ENCODE data around the gene DRGX.

Gene DRGX

DNA sequence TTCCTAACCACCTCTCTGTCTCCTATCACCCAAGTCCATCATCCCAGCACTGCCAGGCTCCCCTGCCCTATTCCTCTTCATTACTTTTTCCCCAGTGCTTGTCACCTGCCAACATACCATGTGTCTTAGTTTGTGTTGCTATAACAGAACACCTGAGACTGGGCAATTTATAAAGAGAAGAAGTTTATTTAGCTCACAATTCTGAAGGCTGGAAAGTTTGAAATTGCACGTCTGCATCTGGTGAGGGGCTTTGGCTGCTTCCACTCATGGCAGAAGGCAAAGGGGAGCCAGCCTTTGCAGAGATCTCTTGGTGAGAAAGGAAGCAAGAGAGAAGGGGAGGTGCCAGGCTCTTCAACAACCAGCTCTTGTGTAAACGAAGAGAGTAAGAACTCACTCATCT, 47.3 kb downstream of the DRGX start:
- FAIRE-seq: no peak
- DNase-seq (ENCODE audit: low spot score): no peak

DNA sequence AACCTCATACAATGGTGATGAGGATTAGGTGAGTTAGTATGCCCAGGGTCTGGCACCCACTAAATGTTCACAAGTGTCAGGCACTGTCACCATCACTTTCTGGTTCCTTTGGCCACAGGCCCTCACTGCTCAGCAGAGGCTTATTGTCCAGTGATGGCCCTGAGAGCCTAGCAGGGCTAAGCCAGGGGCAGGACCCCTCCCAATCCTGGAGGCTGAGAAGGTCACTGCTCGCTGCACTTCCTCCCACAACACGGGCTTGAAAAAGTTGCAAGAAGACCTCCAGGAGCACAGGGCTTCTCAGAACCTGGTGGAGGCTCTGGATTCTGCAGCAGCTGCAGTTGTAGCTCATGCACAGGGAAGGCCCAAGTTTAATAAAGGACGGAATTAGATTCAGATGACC, 48.1 kb downstream of the DRGX start:
- FAIRE-seq (no peak), DNase-seq (ENCODE audit: low spot score) (no peak)

DNA sequence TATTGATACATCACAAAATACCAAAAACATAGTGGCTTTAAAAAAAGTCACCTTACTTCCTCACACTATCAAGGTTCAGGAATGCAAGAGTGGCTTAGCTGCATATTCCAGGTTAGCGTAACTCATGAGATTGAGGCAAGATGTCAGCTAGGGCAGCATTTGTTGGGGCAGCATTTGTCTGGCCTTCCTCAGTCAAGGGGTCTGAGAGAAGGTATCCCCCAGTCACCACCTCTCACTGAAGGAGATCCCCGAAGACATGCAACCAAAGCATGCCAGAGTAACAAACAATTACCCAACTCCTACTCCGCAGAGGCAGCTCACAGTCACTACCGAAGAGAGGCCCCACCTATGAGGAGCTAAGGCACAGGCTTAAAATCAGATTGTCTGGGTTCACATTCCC, 48.5 kb downstream of the DRGX start:
- DNase-seq (ENCODE audit: low spot score) (no peak), FAIRE-seq (no peak)

DNA sequence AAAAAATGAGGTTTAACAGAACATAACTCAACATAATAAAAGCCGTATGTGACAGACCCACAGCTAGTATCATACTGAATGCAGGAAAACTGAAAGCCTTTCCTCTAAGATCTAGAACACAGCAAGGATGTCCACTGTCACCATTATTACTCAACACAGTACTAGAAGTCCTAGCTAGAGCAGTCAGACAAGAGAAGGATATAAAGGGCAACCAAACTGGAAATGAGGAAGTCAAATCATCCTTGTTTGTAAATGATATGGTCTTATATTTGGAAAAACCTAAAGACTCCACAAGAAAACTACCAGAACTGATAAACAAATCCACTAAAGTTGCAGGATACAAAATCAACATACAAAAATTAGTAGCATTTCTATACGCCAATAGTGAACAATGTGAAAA, 51.0 kb downstream of the DRGX start:
- FAIRE-seq (no peak), DNase-seq (ENCODE audit: low spot score) (no peak)

DNA sequence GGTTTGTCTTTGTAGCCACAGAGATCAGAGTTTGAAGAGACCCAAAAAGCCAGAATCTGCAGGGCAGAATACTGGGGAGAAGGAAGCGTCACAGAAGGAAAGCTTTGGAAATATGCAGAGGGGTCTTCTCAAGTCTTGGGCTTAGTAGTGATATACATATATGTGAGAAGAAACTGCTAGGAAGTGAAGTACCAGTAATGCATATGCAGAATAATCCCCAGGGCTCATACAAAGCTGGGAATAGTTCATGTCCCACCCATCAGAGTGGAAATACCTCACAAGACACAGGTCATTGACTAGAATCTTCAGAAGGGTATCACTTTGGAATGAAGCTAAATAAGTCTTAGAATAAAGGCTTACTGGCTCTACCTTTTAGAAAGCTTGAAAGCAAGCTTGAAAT, 57.3 kb downstream of the DRGX start:
- DNase-seq (ENCODE audit: low spot score) (no peak), FAIRE-seq (no peak)

DNA sequence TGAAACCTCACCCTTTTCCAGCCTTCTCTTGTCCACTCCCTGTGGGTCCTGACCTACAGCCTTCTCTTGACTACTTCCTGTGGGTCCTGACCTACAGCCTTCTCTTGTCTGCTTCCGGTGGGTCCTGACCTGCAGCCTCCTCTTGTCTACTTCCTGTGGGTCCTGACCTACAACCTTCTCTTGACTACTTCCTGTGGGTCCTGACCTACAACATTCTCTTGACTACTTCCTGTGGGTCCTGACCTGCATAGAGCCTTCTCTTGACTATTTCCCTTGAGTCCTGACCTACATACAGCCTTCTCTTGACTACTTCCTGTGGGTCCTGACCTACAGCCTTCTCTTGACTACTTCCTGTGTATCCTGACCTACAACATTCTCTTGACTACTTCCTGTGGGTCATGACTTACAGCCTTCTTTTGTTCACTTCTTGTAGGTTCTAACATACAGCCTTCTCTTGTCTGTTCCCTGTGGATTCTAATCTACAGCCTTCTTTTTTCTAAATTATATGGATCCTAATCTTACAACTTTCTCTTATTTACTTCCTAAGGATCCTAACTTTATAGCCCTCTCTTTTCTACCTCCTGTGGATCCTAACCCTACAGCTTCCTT, 60.4 kb downstream of the DRGX start:
- no peak for FAIRE-seq
- no peak for DNase-seq (ENCODE audit: low spot score)

DNA sequence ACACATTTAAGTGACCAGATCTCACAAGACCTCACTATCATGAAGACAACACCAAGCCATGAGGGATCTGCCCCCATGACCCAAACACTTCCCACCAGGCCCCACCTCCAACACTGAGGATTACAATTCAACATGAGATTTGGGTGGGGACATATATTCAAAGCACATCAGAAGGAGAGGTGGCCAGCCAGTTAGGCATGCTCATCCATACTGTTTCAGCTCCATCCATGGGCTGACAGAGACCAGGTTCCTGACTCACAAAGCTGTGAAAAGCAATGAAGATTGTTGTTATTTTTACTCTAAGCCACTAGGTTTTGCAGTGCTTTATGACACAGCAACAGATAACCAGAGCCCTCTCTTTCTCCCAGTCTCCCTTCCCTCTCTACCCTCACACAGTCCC, 60.9 kb downstream of the DRGX start:
- DNase-seq (ENCODE audit: low spot score) (no peak), FAIRE-seq (no peak)

DNA sequence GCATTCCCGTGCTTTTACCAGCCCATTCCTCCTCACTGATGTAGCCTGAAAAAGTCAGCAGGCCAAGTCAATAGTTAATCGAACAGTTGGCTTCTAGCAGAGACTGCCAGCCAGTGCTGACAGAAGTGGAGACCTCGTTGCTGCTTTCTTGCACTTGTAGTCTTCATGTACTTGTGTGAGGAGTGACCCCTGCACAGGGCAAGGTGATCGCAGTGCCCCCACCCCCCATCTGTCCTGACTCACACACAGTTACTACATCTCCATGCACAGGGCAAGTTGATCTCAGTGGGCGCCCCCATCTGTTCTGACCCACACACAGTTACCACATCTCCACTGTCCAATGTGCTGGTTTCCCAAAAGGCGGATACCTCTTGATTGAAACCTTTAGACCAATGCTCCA, 62.7 kb downstream of the DRGX start:
- no peak for FAIRE-seq
- no peak for DNase-seq (ENCODE audit: low spot score)

DNA sequence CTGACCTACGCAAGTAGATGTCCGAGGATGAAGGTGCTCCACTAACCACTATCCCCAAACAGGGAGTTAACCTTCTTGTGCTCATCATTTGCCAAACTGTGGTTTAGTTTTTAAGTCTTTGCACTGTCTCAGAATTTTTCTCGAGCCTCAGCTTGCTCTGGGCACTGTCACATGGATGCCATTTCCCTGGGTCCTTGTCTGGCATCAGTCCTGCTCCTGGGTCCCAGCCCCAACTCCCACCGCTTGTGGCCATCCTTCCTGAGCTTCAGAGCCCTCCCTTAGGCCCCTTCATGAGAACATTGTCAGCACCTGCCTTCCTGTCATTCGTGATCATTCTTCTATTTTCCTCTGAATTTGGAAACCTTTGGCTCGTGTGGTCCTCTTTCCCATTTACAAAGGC, 63.1 kb downstream of the DRGX start:
- DNase-seq (ENCODE audit: low spot score) (no peak), FAIRE-seq (no peak)

DNA sequence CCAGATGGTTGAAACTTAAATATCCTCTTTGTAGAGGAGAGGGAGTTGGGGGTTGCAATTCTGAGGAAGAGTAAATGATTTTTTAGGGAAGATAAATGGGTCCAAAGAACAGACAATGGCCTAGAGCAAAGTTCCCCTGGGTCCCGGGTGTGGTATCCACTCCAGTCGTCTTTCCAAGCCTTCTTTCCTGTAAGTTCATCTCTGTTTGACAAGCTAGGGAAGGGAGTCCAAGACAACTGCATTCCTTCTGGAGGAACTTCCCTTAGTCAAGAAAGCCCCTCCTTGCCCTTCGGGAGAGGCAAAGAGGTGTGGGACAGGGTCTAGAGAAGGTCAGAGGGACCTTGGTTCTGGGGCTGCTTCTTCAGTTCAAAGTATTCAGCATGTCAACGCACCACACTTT, 63.6 kb downstream of the DRGX start:
- DNase-seq (ENCODE audit: low spot score): no peak
- no peak for FAIRE-seq

DNA sequence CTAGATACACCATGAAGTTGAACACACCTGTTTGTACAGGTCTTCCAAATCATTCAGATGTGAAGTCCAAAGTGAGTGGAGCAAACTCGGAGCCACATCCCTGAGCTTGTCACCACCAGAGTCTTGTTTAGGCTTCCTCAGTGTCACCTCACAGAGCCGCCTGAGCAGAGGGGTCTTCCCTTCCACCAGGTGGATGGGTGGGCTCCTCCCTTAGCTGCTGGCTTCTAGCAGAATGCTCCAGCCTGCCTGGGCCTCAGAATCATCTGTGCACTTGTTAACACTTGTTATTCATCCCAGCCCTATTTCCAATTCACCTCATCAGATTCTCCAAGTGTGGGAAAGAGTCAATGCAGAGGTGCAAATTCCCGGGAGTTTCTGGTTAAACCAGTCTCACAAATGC, 64.5 kb downstream of the DRGX start:
- FAIRE-seq (no peak), DNase-seq (ENCODE audit: low spot score) (no peak)

DNA sequence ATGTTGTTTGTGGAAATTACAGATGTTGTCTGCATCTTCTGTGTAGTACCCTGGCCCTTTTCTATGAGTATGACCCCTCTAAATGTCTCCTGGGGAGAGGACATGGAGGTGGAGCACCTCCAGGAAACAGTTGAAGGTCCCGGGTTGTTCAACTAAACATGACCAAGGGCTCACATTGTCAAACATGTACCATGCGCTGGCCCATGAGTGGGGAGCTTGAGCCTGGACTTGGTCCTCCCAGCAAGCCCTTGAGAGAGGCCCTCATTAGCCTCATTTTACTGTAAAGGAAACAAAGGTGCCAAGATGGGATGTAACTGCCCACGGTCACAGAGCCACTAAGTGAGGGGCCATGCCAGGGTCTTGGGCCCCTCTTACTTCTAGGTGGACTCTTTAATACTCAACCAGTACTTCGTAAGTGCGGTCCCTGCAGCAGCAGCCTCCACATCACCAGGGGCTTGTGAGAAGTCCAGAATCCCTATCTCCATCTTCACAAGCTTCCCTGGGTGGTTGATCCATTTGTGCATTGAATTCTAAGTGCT, 65.7 kb downstream of the DRGX start:
- no peak for FAIRE-seq
- no peak for DNase-seq (ENCODE audit: low spot score)

DNA sequence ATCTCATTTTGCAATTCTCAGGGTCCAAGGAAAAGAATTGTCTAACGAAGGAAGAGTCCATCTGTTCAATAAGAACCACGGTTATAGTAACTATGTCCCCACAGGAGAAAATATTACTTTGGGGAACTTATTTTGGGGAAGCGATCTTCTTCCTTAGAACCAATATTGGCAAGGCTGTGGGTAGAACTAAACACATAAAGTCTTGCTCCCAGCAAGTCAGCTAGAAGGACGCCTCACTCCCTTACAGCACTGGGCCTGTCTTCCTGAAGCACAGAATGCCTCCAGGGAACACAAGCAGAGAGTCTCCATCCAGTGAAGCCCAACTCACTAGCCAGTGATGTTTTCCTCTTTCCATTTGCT, 66.8 kb downstream of the DRGX start:
- no peak for DNase-seq (ENCODE audit: low spot score)
- FAIRE-seq: no peak

DNA sequence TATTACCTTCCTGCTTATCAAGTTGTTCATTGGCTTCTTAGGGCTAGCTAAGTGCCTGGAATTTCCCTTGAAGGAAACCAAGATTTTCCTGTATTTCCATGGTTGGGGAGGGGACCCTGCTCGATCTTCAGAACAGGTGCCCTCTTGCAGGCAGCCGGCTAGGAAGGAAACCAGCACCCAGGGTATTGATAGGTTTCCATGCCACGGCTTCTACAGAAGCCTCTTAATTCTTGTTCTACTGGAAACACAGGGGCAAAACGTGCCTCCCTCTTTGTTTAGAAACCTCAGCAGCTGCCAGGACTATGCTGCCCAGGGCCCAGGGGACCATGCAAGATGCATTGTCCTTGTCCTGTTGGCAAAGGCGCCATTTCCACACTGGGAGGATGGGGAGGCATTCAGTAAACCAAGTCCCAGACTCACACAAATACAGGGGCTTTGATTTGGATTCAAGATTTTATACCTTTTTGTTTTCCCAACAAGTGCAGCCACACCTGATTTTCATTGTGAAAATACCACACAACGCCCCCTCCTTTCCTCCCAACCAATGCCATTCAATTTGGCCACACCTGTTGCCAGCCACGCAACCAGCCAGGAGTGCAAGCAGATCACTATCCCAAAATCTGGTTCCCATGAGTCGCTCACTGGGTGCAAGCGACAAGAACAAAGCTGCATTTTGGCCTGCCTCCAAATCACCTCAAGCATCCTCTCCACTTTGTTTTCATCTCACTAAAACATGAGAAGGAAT, 67.3 kb downstream of the DRGX start:
- FAIRE-seq: no peak
- no peak for DNase-seq (ENCODE audit: low spot score)

DNA sequence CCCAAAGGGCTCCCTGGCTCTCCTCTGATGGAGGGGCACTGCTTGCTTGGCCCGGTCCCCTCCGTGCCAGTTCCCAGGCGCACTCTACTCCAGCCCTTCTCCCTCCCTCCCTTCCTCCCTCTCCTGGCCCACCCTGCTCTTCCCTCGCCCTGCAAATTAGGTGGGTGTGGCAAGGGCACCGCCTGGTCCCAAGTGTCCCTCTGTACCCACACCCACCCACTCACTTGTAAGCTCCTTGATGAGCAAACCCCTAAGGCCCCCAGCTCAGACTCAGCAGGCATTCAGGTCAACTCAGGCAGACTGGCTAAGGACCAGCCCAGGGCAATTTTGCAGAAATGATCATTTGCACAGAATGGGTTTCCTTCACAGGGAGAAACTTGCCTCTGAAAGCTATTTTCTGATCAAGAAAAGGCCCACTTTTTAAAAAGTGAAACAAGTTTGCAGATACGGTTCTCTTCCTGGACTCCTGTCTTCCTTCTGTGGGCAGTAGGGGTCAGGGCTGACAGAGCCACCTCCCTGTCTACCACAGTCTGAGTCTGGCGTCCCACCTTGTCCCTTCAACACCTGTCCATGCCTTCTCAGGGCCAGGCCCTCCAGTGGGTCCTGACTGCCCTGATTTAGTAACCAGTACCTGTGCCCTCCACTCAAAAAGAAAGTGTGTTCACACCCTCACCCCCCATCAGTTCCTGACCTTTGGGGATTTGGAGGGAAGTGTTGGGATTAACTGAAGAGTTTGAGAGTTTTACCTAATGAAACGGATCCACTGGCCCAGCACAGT, 68.7 kb downstream of the DRGX start:
- no peak for FAIRE-seq
- DNase-seq (ENCODE audit: low spot score): no peak

DNA sequence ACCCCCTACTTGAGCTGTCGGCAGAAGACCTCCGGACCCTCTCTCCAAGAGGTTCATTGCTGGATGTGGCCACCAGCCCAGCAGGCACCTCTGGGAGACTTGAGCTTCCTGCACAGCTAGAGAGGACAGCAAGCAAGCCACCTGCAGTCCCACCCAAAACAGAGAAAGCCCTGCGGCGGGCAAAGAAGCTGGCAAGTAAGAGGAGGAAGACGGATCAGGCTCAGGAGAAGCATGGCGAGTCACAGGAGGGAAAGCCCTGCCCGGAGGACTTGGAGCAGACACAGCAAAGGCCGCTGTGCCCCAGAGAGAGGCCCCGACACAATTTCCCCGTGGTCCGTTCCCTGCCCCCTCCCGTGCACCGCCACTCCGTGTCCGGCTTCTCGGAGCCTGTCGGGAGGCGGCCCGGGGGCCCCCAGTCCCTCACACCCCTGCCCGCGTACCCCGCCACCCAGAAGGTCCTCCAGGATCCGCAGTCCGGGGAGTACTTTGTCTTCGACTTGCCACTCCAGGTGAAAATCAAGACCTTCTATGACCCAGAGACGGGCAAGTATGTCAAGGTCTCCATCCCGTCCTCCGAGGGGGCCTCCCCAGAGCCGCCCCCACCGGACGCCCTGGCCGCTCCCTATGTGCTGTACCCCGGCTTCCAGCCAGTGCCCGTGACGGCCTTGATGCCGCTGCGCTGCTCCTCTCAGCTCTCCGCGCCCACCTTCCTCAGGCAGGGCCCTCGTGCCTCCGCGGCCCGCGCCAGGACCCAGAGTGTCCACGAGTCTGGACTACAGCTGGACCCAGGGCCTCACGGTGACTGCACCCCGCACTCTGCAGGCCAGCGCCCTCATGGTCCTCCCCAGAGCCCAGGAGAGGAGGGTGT, 69.7 kb downstream of the DRGX start:
- FAIRE-seq (no peak), DNase-seq (ENCODE audit: low spot score) (no peak)

DNA sequence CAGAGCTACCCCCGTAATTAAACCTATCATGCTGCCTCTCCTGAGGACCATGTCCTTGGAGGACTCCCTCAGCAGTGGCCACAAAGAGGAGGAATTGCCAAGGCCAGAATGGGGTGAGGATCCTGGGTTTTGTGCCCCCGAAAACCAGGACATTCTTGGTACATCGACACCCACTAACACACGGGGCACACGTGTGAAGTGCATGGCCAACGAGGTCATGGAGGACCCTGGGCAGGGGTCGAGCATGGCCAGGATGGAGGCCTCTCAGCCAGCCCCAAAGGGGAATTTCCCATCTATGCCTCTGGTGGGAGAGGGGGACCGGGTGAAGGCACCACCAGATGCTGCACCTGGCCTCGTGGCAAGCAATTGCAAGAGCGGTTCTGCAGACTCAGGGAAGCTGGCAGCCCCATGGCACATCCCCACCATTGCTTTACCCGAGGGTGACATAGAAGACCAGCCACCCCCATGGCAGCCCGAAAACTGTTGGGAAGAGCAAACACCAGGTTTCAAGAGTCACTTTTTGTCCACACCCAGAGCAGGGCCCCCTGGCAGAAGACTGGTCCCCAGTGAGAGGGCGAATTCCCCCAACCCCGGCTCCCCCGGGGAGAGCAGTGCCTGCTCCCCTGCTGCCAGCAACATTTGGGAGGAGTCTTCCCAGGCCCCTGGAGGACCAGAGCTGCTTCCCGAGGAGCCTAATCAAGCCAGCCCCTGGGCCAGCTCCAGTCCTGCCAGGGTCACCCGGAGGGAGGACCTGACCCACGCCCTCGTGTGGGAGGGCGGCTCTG, 70.6 kb downstream of the DRGX start:
- DNase-seq (ENCODE audit: low spot score) (no peak), FAIRE-seq (no peak)

DNA sequence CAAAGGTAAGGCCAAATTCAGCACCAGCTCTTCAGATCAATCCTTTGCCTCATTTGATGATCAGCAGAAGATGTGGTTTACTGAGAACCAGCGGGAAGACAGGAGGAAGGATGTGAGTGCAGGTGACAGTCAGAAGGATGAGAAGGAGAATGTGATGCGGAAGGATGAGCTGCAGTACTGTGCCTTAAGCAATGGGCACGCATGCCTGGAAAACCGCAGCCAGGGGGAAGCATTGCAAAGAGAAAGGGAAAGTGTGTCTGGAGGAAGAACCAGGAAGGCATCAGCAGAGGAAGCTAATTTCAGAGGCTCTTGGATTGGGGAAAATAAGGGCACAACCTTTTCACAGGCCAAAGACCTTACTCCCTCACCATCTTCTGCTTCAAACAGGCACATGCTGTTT, 71.2 kb downstream of the DRGX start:
- no peak for FAIRE-seq
- DNase-seq (ENCODE audit: low spot score): no peak

DNA sequence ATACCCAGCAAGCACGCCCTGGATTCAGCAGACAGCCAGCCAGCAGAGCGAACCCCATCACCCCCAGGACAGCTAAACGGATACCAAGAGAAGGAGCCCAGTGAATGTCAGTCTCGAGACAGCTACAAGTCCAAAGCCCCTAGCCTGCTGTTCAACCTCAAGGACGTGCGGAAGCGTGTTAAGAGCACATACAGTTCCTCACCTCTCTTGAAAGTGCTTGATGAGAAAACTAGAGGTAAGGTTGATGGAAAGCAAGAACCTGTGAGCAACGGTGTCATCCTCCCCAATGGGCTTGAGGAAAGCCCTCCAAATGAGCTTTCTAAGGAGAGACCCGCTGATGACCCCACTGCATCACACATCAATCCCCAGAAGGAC, 72.0 kb downstream of the DRGX start:
- no peak for DNase-seq (ENCODE audit: low spot score)
- FAIRE-seq: no peak

DNA sequence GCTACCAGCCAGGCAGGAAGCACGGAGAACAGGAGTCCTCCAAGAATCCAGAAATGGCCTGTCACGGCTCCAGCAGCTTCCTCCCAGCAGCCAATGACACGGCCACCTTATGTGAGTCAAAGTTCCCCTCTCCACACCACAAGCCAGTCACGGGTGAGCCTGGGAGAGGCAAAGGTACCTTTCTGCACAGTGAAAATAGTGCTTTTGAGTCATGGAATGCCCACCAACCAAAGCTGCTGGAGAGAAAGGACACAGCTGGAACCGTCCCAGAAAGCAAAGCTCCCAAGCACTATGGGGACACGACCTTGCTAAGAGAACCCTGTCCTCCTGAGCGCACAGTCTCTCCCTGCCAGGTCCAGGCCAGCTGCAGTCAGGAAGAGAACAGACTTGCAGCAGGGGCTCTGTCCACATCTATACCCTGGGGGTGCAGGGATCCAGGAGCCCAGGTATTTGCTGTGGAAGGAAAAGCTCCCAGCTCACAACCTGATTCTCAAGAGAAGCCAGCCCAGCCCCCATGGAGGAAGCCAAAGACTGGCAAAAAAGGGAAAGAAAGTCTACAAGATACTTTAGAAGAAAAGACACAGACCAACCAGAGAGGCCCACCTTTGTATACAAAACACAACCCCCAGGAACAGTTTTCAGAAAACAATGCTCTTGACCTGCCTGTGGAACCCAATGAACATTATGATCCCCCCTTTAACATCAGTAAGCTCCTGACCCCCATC, 72.6 kb downstream of the DRGX start:
- FAIRE-seq: no peak
- no peak for DNase-seq (ENCODE audit: low spot score)
